Measurements from ENCODE around the gene RAB40C.

Gene RAB40C

DNA sequence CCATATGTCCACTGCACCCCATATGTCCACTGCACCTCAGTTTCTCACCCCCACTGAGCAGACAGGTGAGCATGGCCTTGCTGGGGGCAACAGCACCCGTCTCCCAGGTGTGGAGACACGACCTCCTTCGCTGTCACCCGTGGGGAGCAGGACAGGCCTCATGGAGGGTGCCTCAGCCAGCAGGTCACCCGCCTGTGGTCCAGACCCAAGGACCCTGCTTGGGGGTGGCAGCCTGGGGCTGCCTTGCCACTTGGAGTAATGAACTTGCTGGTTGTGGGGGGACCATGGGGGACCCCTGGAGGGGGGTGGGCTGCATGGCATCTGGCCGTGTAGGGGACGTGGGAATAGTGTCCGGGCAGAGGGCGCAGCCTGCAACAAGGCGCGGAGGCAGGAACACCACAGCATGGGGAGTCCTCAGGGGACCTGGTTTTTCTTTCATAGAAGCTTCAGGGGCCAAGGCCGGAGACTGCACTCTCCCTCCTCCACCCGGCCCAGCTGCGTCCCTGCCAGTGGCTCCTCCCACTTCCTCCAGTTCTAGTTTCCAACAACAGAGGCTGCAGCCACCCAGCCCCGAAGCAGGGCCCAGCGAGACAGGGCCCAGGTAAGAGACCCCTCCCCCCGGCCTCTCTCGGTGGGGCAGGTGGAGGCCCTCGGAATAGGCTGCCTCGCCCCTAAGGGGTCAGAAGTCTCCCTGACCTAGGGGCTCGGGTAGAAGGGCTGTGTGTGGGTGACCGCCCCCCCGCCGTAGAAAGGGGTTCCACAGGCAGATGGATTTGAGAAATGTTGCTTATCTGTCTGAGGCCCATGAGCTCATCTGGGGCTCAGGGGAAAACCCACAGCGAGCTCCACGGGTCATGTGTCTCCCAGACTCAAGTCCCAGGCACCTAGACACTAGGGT, 23.1 kb upstream of the RAB40C start, which contains the start of gene NHLRC4:
NHLRC4 (plus strand) TSS at position 531 of the 898 bp plus-strand sequence. CDS start 1,043 bp downstream, outside the sequence.
- Histone ChIP-seq H3K79me2 (ENCODE audit: control insufficient read depth, insufficient read depth, low read length, unreplicated experiment) (peaks cover 6% of the 10 kb centered on the region), H3K4me3 (ENCODE audit: low read depth, low read length) (peak within 1 kb of the TSS; percentile 56; the same call in 1 of the 2 replicates), H3K4me1 (ENCODE audit: control insufficient read depth, insufficient read depth, low read length, unreplicated experiment) (peaks cover 18% of the 10 kb centered on the region), H3K36me3 (ENCODE audit: insufficient read depth, low read length) (no peaks in the 10 kb centered on the region), H3K27ac (ENCODE audit: low read depth, low read length) (no peak within 1 kb of the TSS), H2AFZ (ENCODE audit: low read length, unreplicated experiment) (no peak within 1 kb of the TSS), H3K27me3 (ENCODE audit: insufficient read depth, low read length) (peaks cover 3% of the 10 kb centered on the region; the same call in 1 of the 2 replicates)

DNA sequence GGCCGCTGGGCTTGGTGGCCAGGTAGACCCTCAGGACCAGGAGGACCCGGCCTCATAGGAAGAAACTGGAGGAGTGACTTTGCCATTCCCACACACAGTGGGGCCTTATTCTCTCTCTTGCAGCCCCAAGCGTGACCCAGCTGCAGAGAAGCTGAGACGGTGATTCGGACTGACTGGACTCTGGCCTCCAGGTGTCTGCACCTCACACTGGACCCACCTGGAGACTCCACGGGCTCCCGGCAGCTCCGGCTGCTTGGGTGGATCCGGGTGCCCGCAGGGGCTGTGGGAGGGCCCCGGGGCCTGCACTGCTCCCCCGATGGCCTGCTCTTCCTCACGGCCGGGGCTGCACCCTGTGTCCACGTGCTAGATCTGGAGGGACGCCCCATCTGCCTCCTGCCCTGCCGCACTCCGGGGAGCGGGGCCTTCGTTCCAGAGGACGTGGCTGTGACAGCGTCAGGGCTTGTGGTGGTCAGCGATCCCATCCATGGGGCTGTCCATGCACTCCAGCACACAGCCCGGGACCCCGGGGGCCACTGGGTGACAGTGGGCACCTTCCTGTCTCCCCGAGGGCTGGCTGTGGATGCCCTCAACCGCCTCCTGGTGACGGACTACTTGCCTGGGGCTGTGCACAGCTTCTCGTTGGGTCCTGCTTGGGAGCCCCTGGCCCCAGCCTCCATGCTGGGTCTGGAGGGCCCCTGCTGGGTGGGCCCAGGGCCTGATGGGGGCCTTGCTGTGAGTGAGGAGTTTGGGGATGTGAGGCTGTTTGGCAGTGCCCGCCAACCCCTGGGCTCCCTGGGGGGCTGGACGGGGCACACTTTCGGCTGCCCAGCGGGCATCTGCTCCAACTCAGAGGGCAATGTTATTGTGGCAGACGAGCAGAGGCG, 22.3 kb upstream of the RAB40C start:
- Histone ChIP-seq H3K4me3 (ENCODE audit: low read depth, low read length) (no peak overlapping the region), H3K79me2 (ENCODE audit: control insufficient read depth, insufficient read depth, low read length, unreplicated experiment) (peaks cover 13% of the 10 kb centered on the region), H3K27me3 (ENCODE audit: insufficient read depth, low read length) (no peaks in the 10 kb centered on the region), H3K27ac (ENCODE audit: low read depth, low read length) (no peak overlapping the region), H2AFZ (ENCODE audit: low read length, unreplicated experiment) (no peak overlapping the region), H3K36me3 (ENCODE audit: insufficient read depth, low read length) (no peaks in the 10 kb centered on the region), H3K4me1 (ENCODE audit: control insufficient read depth, insufficient read depth, low read length, unreplicated experiment) (peaks cover 18% of the 10 kb centered on the region)

DNA sequence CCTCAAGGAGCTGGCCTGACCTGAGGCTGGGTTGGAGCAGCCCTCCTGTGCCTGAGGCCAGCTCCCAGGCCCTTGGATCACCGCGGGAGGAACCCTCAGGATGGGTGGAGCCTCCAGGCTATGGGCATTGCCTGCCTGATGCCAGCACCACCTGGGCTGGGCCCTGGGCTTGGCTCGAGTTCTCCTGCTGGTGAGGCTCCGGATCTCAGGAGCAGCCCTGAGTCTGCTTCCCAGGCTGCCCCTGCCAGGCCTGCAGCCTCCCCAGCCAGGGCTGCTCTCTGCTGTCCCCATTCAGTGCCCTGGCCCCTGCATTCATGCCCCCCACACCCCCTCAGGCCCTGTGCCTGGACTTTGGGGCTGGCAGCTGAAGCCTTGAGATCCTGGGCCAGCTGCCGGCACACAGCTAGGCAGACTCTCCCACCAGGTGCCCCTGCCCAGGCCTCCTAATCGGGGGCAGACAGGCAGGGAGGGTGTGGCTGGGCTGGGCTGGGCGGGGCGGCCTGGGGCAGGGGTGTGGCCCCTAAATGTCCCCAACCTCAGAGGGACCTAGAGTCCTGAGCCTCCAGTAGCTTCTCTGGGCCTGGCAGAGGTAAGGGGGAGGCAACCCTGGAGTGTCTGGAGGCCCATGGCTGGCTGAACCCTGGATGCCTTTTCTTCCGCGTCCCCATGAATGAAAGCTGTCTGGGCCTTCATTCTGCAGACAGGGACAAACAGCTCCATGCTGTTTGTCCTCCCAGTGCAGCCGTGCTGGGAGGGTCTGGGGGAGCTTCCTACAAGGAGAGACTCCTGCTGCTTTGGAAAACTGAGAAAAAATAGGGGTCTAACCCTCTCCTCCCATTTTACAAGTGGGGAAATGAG, 21.2 kb upstream of the RAB40C start:
- Histone ChIP-seq H2AFZ (ENCODE audit: low read length, unreplicated experiment) (peak overlapping the region; percentile 59), H3K4me1 (ENCODE audit: control insufficient read depth, insufficient read depth, low read length, unreplicated experiment) (peaks cover 18% of the 10 kb centered on the region), H3K27me3 (ENCODE audit: insufficient read depth, low read length) (no peaks in the 10 kb centered on the region), H3K36me3 (ENCODE audit: insufficient read depth, low read length) (no peaks in the 10 kb centered on the region), H3K27ac (ENCODE audit: low read depth, low read length) (no peak overlapping the region), H3K4me3 (ENCODE audit: low read depth, low read length) (peak overlapping the region; percentile 91), H3K79me2 (ENCODE audit: control insufficient read depth, insufficient read depth, low read length, unreplicated experiment) (peaks cover 16% of the 10 kb centered on the region)

DNA sequence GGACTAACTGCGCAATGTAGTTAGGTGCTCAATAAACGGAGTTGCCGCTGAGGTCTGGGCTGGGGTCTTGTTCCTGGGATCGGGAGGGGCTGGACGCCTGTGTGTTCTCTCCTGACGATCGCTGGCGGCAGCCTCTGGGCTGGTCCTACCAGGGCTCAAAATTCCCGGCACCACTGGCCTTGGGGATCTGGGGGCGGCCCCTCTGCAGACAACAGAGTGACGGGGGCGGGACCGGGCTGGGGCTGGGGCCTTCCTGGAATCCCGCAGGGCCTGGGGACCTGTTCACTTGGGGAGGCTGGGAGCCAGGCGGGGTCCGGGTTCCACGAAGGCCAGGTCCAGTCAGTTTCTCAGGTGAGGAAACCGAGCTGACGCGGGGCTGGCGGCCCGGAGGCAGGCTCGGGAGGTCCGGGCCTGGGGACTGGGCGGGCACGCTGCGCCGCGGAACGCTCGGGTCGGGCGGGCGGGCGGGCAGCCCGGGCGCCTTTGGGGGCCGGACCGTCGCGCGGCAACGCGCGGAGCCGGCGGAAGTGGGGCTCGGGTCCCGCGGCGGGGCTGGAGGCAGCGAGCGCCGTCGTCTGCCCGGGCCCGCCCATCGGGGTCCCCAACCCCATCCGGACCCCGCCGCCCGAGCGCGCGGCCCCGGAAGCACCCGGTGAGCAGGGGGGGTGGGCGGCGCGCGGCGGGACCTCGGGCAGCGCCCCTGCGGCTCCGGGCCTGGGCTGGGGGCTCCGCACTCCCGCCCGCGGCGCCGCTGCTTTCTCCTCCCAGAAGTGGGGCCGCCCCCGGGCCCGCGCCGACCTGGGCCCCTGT, 20.2 kb upstream of the RAB40C start, which contains the start of gene PIGQ:
PIGQ (plus strand) TSS at position 524 of the 810 bp plus-strand sequence. CDS start 4,107 bp downstream, outside the sequence.
- Histone ChIP-seq H3K4me3 (ENCODE audit: low read depth, low read length) (peak within 1 kb of the TSS; percentile 91), H3K36me3 (ENCODE audit: insufficient read depth, low read length) (no peaks in the 10 kb centered on the region), H2AFZ (ENCODE audit: low read length, unreplicated experiment) (peak within 1 kb of the TSS; percentile 93)

DNA sequence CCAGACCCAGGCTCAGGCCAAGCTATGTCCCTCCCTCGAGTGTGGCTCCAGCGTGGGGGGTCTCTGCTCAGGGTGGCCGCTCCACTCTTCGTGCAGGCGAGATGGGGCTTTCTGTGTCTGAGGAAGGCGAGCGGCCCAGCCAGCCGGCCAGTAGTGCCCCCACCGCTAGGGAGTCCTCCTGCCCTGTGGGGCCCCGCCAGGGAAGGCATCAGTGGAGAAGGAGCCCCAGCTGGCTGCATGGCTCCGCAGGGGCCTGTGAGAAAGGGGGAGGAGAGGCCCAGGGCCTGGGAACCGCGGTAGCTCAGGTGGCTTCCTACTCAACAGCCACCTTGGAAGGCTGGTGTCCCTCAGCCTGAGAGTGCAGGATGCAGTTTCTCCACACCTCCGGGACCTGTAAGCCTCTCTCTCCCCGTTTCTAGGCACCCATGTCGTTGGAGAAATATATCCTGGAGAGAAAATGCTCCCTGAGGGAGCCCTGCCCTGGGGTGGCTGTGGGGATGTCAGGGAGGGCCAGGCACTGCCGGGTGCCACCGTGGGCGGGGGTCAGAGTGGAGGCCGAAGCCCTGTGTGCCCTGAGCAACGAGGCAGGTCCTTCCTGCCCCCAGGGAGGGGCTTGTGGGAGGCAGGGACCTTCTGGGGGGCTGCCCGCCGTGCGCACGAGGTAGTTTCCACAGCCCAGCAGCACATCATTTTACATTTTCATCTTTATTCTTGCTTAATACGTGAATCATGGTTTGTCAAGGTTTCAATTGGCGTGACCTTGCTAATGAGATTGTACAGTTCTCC, 16.8 kb upstream of the RAB40C start:
- H3K4me1 ChIP-seq (ENCODE audit: control insufficient read depth, insufficient read depth, low read length, unreplicated experiment) = peaks cover 6% of the 10 kb centered on the region
- no peak overlapping the region for H2AFZ ChIP-seq (ENCODE audit: low read length, unreplicated experiment)
- H3K4me3 ChIP-seq (ENCODE audit: low read depth, low read length) = no peak overlapping the region
- no peaks in the 10 kb centered on the region for H3K27me3 ChIP-seq (ENCODE audit: insufficient read depth, low read length)
- no peaks in the 10 kb centered on the region for H3K36me3 ChIP-seq (ENCODE audit: insufficient read depth, low read length)
- H3K79me2 ChIP-seq (ENCODE audit: control insufficient read depth, insufficient read depth, low read length, unreplicated experiment) = peaks cover 16% of the 10 kb centered on the region
- no peak overlapping the region for H3K27ac ChIP-seq (ENCODE audit: low read depth, low read length)

More for the DNA sequence above, 20.2 kb upstream of the RAB40C start, which contains the start of gene PIGQ:
- Histone ChIP-seq H3K27me3 (ENCODE audit: insufficient read depth, low read length) (no peaks in the 10 kb centered on the region), H3K79me2 (ENCODE audit: control insufficient read depth, insufficient read depth, low read length, unreplicated experiment) (peaks cover 16% of the 10 kb centered on the region), H3K4me1 (ENCODE audit: control insufficient read depth, insufficient read depth, low read length, unreplicated experiment) (peaks cover 18% of the 10 kb centered on the region), H3K27ac (ENCODE audit: low read depth, low read length) (no peak within 1 kb of the TSS)

DNA sequence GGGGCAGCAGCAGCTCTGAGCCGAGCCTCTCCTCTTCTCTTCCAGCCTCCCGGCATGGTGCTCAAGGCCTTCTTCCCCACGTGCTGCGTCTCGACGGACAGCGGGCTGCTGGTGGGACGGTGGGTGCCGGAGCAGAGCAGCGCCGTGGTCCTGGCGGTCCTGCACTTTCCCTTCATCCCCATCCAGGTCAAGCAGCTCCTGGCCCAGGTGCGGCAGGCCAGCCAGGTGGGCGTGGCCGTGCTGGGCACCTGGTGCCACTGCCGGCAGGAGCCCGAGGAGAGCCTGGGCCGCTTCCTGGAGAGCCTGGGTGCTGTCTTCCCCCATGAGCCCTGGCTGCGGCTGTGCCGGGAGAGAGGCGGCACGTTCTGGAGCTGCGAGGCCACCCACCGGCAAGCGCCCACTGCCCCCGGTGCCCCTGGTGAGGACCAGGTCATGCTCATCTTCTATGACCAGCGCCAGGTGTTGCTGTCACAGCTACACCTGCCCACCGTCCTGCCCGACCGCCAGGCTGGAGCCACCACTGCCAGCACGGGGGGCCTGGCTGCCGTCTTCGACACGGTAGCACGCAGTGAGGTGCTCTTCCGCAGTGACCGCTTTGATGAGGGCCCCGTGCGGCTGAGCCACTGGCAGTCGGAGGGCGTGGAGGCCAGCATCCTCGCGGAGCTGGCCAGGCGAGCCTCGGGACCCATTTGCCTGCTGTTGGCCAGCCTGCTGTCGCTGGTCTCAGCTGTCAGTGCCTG, 15.7 kb upstream of the RAB40C start:
- Histone ChIP-seq H3K4me1 (ENCODE audit: control insufficient read depth, insufficient read depth, low read length, unreplicated experiment) (peaks cover 2% of the 10 kb centered on the region), H3K27me3 (ENCODE audit: insufficient read depth, low read length) (no peaks in the 10 kb centered on the region), H3K27ac (ENCODE audit: low read depth, low read length) (no peak overlapping the region), H3K36me3 (ENCODE audit: insufficient read depth, low read length) (no peaks in the 10 kb centered on the region), H3K79me2 (ENCODE audit: control insufficient read depth, insufficient read depth, low read length, unreplicated experiment) (peaks cover 16% of the 10 kb centered on the region), H3K4me3 (ENCODE audit: low read depth, low read length) (no peak overlapping the region), H2AFZ (ENCODE audit: low read length, unreplicated experiment) (no peak overlapping the region)

DNA sequence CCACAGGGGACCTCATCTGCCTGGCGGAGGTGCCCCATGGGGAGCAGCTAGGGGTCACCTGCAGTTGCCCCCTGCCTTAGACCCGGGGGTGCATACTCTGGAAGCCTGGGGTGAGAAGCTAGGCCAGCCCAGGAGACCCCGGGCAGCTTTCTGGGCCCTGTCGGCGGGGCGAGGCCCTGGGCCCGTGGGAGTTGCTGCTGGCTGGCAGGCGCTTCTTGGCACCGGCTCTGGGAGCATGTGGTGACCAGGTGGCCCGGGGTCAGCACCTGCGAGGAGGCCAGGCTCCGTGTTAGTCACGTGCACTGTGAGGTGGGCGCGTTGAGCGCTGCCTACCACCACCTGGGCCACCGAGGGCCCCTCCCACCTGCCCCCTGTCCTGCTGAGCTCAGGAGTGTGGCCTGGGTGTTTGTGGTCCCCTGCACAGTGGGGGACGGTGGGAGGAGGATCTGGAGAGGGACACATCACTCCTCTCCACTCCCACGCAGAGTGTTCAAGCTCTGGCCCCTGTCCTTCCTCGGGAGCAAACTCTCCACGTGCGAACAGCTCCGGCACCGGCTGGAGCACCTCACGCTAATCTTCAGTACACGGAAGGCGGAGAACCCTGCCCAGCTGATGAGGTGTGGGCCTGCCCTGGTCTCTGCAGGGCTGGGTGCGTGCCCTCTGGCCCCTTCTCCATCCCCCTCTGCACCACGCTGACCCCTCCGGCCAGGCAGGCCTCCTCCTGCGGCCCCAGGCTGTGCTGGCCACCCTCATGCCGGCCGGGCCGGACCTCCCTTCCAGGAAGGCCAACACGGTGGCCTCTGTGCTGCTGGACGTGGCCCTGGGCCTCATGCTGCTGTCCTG, 14.3 kb upstream of the RAB40C start:
- no peak overlapping the region for H2AFZ ChIP-seq (ENCODE audit: low read length, unreplicated experiment)
- no peaks in the 10 kb centered on the region for H3K27me3 ChIP-seq (ENCODE audit: insufficient read depth, low read length)
- no peaks in the 10 kb centered on the region for H3K4me1 ChIP-seq (ENCODE audit: control insufficient read depth, insufficient read depth, low read length, unreplicated experiment)
- no peaks in the 10 kb centered on the region for H3K36me3 ChIP-seq (ENCODE audit: insufficient read depth, low read length)
- H3K27ac ChIP-seq (ENCODE audit: low read depth, low read length) = no peak overlapping the region
- no peak overlapping the region for H3K4me3 ChIP-seq (ENCODE audit: low read depth, low read length)
- peaks cover 11% of the 10 kb centered on the region for H3K79me2 ChIP-seq (ENCODE audit: control insufficient read depth, insufficient read depth, low read length, unreplicated experiment)

DNA sequence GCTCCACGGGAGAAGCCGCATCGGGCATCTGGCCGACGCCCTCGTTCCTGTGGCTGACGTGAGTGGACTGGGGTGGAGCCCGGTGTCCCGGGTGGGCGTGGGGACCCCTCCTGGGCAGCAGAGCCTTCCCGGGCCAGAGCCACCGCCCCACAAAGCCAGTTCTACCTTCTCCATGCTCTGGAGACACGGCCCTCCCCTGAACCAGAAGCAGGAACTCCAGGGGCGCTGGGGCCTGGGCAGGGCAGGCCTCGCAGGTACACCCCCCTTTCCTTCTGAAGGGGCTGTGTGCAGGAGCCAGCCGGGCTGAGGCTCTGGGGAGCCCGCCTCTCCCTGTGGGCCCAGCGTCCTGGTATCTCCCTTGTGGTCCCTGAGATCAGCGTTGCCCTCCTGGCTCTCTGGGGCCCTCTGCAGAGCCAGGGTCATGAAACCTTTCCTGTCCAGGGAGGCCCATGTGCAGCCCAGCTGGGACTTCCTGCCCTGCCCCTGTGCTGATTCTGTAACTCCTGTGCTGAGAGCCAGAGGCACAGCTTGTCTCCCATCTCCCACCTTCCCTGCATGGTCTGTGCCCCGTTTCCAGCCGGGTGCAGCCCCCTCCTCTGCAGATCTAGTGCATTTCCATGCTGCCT, 13.6 kb upstream of the RAB40C start:
- H3K27ac ChIP-seq (ENCODE audit: low read depth, low read length) = no peak overlapping the region
- no peak overlapping the region for H3K4me3 ChIP-seq (ENCODE audit: low read depth, low read length)
- no peaks in the 10 kb centered on the region for H3K36me3 ChIP-seq (ENCODE audit: insufficient read depth, low read length)
- peaks cover 11% of the 10 kb centered on the region for H3K79me2 ChIP-seq (ENCODE audit: control insufficient read depth, insufficient read depth, low read length, unreplicated experiment)
- H3K27me3 ChIP-seq (ENCODE audit: insufficient read depth, low read length) = no peaks in the 10 kb centered on the region
- no peak overlapping the region for H2AFZ ChIP-seq (ENCODE audit: low read length, unreplicated experiment)
- no peaks in the 10 kb centered on the region for H3K4me1 ChIP-seq (ENCODE audit: control insufficient read depth, insufficient read depth, low read length, unreplicated experiment)

Data from ACC112 (cell line).